GM18507 (cell line): ENCODE data around the gene SPATA3.
"Not testable (repeated sequence)": the region's sequence is repeated elsewhere in the genome, so short reads cannot be mapped to it uniquely, and the experiment has no call there.

Experiments used
- DNase-seq: peaks from one replicate; pipeline ENCODE4 v3.0.0; 2011; ENCODE audit warnings: low read depth; ENCODE audit not compliant: insufficient read length; ENCODE audit errors: extremely low spot score
- FAIRE-seq: peaks from 2 replicates; lab custom pipeline; 2011; peaks lifted over from hg19 to GRCh38; lab: Jason Lieb, UNC

Gene SPATA3

GRCh38 chr2:230990131-230990898 is 5.6 kb upstream of the SPATA3 start:
- no peak for DNase-seq
- FAIRE-seq: no peak

DNA sequence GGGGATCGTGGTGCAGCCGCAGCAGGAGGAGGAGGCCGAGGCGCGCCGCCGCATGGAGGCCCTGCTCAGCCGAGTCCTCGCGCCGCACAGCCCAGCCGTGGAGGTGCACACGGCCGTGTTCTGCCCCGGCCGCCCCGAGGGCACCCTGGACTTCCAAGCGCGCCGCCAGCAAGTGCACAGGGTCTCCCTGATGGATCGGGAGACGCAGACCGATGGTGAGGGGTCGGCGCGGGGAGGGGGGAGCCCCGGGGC is 5.1 kb upstream of the SPATA3 start:
- FAIRE-seq (no peak), DNase-seq (no peak)

DNA sequence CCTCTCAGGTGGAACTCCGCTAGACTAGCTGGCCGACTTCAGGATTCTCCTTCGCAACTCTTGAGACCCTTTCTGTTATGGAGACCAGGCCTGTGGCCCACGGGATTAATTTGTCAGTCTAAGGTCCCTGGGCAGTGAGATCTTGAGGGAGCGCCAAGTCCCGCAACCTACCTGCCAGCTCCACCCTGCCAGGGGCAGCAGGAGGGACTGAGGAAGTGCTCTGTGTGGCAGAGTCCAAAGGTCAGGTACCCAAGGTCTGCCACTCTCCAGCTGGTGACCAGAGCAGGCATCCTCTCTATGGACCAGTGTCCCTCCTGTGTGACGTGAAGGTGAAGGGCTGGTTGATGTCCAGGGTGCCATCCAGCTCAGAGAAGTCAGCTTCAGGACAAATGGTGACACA is 4.3 kb upstream of the SPATA3 start:
- no peak for DNase-seq
- FAIRE-seq: no peak

DNA sequence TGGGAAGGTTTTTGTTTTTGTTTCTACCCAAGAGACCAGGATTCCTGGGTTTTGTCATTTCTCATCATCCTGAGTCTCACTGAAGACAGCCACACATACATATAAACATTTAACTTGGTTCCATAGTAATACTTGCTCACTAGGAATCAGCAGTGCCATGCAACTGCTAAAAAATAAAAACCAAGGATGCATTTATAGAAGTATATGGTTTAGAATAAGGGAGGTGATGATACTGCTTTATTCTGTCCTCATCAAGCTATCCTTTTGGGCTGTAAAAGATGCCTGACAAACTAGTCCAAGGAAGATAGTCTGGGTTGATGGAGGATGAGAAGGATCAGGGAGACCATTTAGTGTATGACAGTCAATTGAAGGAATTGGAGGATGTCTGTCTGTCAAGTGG is 740 bp downstream of the SPATA3 start:
- DNase-seq (no peak), FAIRE-seq (no peak)

- FAIRE-seq (no peak), DNase-seq (no peak)
Measured at GRCh38 chr2:230998882-230999281, 3.0 kb downstream of the SPATA3 start.

- DNase-seq: no peak
- no peak for FAIRE-seq
Measured at GRCh38 chr2:230999477-230999876, 3.6 kb downstream of the SPATA3 start.

GRCh38 chr2:231000211-231000904 is 4.4 kb downstream of the SPATA3 start:
- DNase-seq (no peak), FAIRE-seq (no peak)

DNA sequence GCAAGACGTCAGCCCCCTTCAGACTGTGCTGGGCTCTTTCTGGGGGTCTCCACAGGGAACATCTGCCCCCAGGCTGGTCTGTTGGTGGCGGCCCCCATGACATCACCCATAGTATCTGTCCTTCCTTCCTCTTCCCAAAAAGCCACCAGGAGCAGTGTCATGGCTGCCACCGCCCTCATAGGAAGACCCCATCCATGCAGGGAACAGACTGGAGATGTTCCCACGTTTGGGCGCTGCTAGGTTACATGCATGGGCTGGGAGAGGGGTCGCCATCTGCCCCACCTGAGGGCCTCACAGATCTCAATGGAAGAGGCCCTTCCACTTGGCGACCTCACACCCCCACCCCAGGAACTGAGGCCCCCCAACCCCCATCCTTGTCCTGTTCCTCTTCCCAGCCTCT is 5.1 kb downstream of the SPATA3 start:
- FAIRE-seq (no peak), DNase-seq (no peak)

DNA sequence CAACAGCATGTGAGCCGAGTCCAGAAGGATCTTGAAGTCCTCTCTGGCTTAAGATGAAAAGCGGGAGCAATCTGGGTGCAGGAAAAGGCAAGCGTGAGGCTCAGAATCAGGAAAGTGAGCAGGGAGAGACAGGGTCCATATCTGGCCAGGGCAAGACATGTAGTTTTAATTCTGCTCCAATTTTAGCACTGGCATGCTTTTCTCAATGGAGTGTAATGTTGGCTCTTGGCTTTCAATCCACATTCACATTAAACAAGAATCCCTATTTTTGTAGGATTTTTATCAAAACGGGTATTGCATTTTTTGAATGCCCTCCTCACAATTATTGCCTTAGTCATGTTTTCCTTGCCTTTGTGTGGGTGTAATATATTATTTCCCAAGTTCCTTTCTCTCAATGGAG is 6.0 kb downstream of the SPATA3 start:
- DNase-seq: no peak
- FAIRE-seq: no peak

DNA sequence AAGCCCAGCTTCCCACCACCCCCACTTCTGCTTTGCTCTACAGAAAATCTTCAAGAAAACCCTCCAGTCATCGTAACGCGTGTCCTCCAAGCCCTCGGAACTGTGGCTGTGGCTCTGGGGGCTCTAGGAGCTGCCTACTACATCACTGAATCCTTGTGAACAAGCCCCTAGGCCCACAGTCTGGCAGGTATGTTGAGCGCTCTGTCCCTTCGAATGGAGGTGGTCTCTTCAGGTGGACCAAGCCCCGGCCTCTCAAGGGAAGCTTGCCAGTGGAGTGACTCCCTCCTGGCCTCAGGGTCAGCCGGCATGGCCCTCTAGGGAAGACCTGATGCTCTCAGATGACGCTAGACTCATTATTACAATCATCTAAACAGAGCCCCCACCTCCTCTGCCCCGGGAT is 6.7 kb downstream of the SPATA3 start:
- FAIRE-seq (no peak), DNase-seq (no peak)

DNA sequence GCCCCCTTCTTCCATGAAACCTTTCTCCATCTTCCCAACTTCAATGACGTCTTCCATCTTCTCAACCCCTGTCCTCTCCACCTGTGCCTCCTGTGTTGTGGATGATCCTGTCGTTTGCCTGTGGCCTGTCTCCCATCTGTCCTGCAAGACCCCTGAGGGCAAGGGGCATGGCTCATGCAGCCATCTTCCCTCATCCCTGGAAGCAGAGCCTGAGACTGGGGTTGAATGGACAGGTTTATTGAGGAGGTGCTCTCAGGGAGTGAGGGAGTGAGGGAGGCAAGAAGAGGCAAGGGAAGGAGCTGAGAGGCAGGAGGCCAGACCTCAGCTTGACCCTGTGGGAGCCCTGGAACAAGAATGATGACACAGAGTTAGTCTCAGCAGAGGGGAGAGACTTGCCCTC is 7.3 kb downstream of the SPATA3 start:
- no peak for FAIRE-seq
- DNase-seq: no peak

DNA sequence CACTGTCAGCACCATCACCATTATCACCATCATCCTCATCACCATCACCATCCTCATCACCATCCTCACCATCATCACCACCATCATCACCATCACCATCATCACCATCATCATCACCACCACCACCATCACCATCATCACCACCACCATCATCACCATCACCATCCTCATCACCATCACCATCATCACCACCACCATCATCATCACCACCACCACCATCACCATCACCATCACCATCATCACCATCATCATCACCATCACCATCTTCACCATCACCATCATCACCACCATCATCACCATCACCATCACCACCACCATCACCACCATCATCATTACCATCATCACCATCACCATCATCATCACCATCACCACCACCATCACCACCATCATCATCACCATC is 9.0 kb downstream of the SPATA3 start:
- DNase-seq, FAIRE-seq: not testable (repeated sequence)

DNA sequence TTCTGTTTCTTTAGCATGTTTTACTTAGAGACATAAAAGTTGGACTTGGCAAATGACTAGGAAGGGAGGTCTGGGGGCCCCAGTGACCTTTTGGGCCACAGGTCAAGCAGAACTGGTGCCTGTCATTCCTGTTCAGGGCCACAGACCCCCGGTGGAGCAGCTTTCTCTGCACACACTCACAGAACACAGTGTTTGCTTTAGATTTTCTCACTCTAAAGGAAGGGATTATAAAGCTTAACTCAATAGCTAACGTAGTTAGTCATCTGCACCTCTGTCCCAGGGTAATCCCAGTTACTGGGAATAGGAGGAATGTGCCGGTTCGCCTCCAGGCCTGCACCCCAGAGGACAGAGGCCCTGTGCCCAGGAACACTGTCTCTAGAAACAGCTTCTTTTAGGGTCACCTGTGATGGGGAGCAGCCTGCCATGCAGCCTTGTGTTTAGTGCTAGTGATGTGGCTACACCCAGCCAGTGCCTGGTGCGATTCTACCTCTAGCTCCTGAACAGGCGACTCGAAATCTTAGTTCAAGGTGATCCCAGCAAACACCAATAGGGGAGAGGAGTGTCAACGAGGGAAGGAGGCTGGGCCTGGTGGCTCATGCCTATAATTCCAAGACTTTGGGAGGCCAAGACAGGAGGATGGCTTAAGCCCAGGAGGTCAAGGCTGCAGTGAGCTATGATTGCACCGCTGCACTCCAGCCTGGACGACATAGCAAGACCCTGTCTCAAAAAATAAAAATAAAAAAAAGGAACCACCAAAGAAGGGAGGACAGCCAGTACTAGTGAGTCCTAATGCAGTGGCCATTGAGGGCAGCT is 11.6 kb downstream of the SPATA3 start:
- DNase-seq (no peak), FAIRE-seq (no peak)

DNA sequence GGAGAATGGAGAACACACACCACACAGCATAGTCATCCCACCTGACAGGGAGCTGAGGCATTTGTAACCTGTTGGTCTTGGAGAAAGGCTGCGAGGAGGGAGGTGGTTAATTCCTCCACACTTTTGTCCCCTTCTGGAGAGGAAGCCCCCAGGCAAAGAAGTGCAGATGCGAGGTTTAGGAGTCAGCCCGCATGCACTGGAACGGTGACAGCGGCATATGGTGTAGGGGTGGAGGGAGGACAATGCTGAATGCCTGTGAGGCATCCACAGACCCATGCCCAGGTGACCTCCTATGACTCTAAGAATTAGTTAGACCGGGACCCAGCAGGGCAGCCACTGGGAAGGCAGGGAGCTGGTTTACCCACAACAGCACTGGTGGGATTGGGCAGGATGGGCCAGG is 12.2 kb downstream of the SPATA3 start:
- no peak for DNase-seq
- no peak for FAIRE-seq

- FAIRE-seq (no peak), DNase-seq (no peak)
Measured at GRCh38 chr2:231009236-231009919, 13.5 kb downstream of the SPATA3 start.

DNA sequence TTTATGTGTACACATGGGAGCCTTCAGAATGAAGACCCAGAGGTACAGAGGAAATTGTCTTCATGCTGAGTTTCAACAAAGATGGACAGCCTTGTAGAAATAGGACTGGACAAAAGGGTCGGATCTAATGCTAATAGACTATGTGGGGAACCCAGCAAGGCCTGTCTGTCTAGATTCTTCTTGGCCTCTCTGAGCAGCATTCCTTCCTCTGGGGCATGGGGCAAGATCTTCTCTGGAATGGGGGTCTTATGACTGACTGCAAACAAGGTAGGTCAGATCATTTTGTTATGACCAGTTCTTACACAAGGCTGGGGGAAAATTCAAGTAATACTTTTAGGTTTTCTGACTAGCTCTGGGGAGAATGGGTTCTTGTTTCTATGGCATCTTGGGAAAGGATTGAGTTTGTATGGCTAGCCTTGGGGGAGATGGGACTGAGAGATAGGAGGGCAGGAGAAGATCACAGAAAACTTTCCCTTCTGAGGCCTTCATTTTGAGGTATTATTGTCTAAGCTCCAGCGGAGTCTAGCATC is 14.3 kb downstream of the SPATA3 start:
- FAIRE-seq: no peak
- DNase-seq: no peak

GRCh38 chr2:231011526-231011925 is 15.6 kb downstream of the SPATA3 start:
- DNase-seq: no peak
- FAIRE-seq: no peak

GRCh38 chr2:231012463-231012862 is 16.5 kb downstream of the SPATA3 start:
- FAIRE-seq (no peak), DNase-seq (no peak)

- no peak for FAIRE-seq
- no peak for DNase-seq
Measured at GRCh38 chr2:231013820-231014219, 17.9 kb downstream of the SPATA3 start.

GRCh38 chr2:231015478-231015877 is 19.6 kb downstream of the SPATA3 start:
- FAIRE-seq (no peak), DNase-seq (no peak)
